Muscle of leg (tissue), 11 donors: ENCODE measurements around the gene PLA2G12A. TPM values are rescaled to one million over a fixed set of nuclear protein-coding genes. Genes with fewer than 3 reads are reported as not detected.

ENCODE experiments used
- DNase-seq: peaks from one replicate; pipeline ENCODE4 v3.0.0; 2013
- H3K27ac ChIP-seq: one replicate; pipeline ENCODE4 v1.5.1; 2013; ENCODE audit warnings: mild to moderate bottlenecking, low read length, control low read depth
- H3K27me3 ChIP-seq: one replicate; pipeline ENCODE4 v1.6.1; 2013; ENCODE audit warnings: low read length; ENCODE audit not compliant: control insufficient read depth, insufficient read depth
- H3K36me3 ChIP-seq: one replicate; pipeline ENCODE4 v1.6.1; 2013; ENCODE audit warnings: low read length; ENCODE audit not compliant: control insufficient read depth, insufficient read depth
- H3K4me1 ChIP-seq: one replicate; pipeline ENCODE4 v1.6.1; 2013; ENCODE audit warnings: low read length; ENCODE audit not compliant: control insufficient read depth, insufficient read depth
- H3K4me3 ChIP-seq: one replicate; pipeline ENCODE4 v1.5.1; 2013; ENCODE audit warnings: low read length, control low read depth
- H3K9me3 ChIP-seq: replicated peaks from 2 replicates; pipeline ENCODE4 v1.6.1; 2013; ENCODE audit warnings: low read depth, low read length; ENCODE audit not compliant: control insufficient read depth
- WGBS: methylation state at CpG from one replicate; pipeline ENCODE4 v1.1.5; 2013; ENCODE audit warnings: missing lambda C conversion rate; ENCODE audit not compliant: insufficient coverage; 5-methylcytosine and 5-hydroxymethylcytosine counted together
- polyA plus RNA-seq, 8 donors: library from polyadenylated mRNA; unstranded; fragments of 120-200 nt; gene quantifications; one replicate each; pipeline versions ENCODE4 v1.2.1 to v1.2.3, GENCODE V29; 2013; ENCODE audit warnings: inconsistent platforms in 1 of 8, low replicate concordance in 1 of 8; ENCODE audit not compliant: insufficient read length in 8 of 8, insufficient read depth in 1 of 8
- total RNA-seq: library from RNA; stranded (reverse); fragments of 120-200 nt; gene quantifications from one replicate; pipeline ENCODE4 v1.2.4, GENCODE V29; 2013

PLA2G12A gene
- total and polyA plus RNA-seq, 9 donors = 9.8 to 17.3 (median 13.5) TPM

GRCh38 chr4:109708435-109708834 lies 21.4 kb downstream of the PLA2G12A start:
- H3K27me3 ChIP-seq = no peaks in the 10 kb centered on the region
- no peaks in the 10 kb centered on the region for H3K9me3 ChIP-seq
- no peaks in the 10 kb centered on the region for H3K4me1 ChIP-seq
- WGBS = no CpG with 5 or more reads among the region's 2 CpGs
- DNase-seq = no peak
- H3K36me3 ChIP-seq = peaks cover 5% of the 10 kb centered on the region
- no peak overlapping the region for H3K4me3 ChIP-seq
- H3K27ac ChIP-seq = no peak overlapping the region

- DNase-seq = peak; percentile 46
- Histone ChIP-seq H3K36me3 (peaks cover 3% of the 10 kb centered on the region), H3K4me3 (peak overlapping the region; percentile 88), H3K27me3 (no peaks in the 10 kb centered on the region), H3K27ac (peak overlapping the region; percentile 91), H3K9me3 (no peaks in the 10 kb centered on the region), H3K4me1 (peaks cover 12% of the 10 kb centered on the region)
- 0% methylated on average over 2 of the region's 11 CpGs for WGBS
These were observed 26.1 kb downstream of the PLA2G12A start for GRCh38 chr4:109703664-109704361.

- H3K27ac ChIP-seq = peak within 1 kb of the TSS; percentile 91
- peaks cover 12% of the 10 kb centered on the region for H3K4me1 ChIP-seq
- H3K27me3 ChIP-seq = no peaks in the 10 kb centered on the region
- WGBS = under 1% methylated on average over 69 of the region's 72 CpGs
- H3K4me3 ChIP-seq = peak within 1 kb of the TSS; percentile 88
- no peaks in the 10 kb centered on the region for H3K9me3 ChIP-seq
- H3K36me3 ChIP-seq = no peaks in the 10 kb centered on the region
- DNase-seq = peak; percentile 88
These were observed 26.8 kb downstream of the PLA2G12A start, which contains the start of gene CASP6 for GRCh38 chr4:109702950-109703663. CASP6 (minus strand) TSS chr4:109703445; CDS start chr4:109703395, 50 bp downstream.

- no peaks in the 10 kb centered on the region for H3K9me3 ChIP-seq
- peak overlapping the region; percentile 88 for H3K4me3 ChIP-seq
- H3K27ac ChIP-seq = peak overlapping the region; percentile 91
- peaks cover 12% of the 10 kb centered on the region for H3K4me1 ChIP-seq
- WGBS = 46% methylated on average over 13 of the region's 21 CpGs
- DNase-seq = peak; percentile 4
- H3K27me3 ChIP-seq = no peaks in the 10 kb centered on the region
- peaks cover 8% of the 10 kb centered on the region for H3K36me3 ChIP-seq
These were observed 28.1 kb downstream of the PLA2G12A start for GRCh38 chr4:109701566-109702410.

- DNase-seq = peak; percentile 4
- Histone ChIP-seq H3K9me3 (no peaks in the 10 kb centered on the region), H3K27ac (no peak overlapping the region), H3K27me3 (no peaks in the 10 kb centered on the region), H3K4me3 (no peak overlapping the region), H3K4me1 (peaks cover 12% of the 10 kb centered on the region), H3K36me3 (peaks cover 8% of the 10 kb centered on the region)
- WGBS = 68% methylated on average over 4 of the region's 8 CpGs
These were observed 30.2 kb downstream of the PLA2G12A start for GRCh38 chr4:109699553-109700225.

GRCh38 chr4:109698656-109699055 lies 31.2 kb downstream of the PLA2G12A start:
- H3K4me1 ChIP-seq = peaks cover 12% of the 10 kb centered on the region
- peaks cover 13% of the 10 kb centered on the region for H3K36me3 ChIP-seq
- H3K27ac ChIP-seq = no peak overlapping the region
- no peaks in the 10 kb centered on the region for H3K9me3 ChIP-seq
- no peak for DNase-seq
- no peak overlapping the region for H3K4me3 ChIP-seq
- H3K27me3 ChIP-seq = no peaks in the 10 kb centered on the region
- WGBS = no CpG with 5 or more reads among the region's 1 CpG

GRCh38 chr4:109691411-109691920 lies 38.4 kb downstream of the PLA2G12A start:
- no peak overlapping the region for H3K4me3 ChIP-seq
- H3K9me3 ChIP-seq = no peaks in the 10 kb centered on the region
- DNase-seq = no peak
- no CpG with 5 or more reads among the region's 1 CpG for WGBS
- peaks cover 32% of the 10 kb centered on the region for H3K36me3 ChIP-seq
- H3K27ac ChIP-seq = no peak overlapping the region
- H3K4me1 ChIP-seq = no peaks in the 10 kb centered on the region
- H3K27me3 ChIP-seq = no peaks in the 10 kb centered on the region

- no peaks in the 10 kb centered on the region for H3K9me3 ChIP-seq
- no peak overlapping the region for H3K4me3 ChIP-seq
- H3K36me3 ChIP-seq = peaks cover 32% of the 10 kb centered on the region
- 93% methylated on average over 3 of the region's 6 CpGs for WGBS
- no peak overlapping the region for H3K27ac ChIP-seq
- DNase-seq = no peak
- H3K4me1 ChIP-seq = no peaks in the 10 kb centered on the region
- no peaks in the 10 kb centered on the region for H3K27me3 ChIP-seq
These were observed 39.0 kb downstream of the PLA2G12A start for GRCh38 chr4:109690690-109691410.

- peaks cover 4% of the 10 kb centered on the region for H3K36me3 ChIP-seq
- H3K27ac ChIP-seq = no peak overlapping the region
- H3K27me3 ChIP-seq = no peaks in the 10 kb centered on the region
- DNase-seq = no peak
- no peaks in the 10 kb centered on the region for H3K4me1 ChIP-seq
- no peaks in the 10 kb centered on the region for H3K9me3 ChIP-seq
- H3K4me3 ChIP-seq = no peak overlapping the region
These were observed 45.1 kb downstream of the PLA2G12A start for GRCh38 chr4:109684727-109685126.
